ENCODE results near the gene APOL6. TPM values are rescaled to one million over a fixed set of nuclear protein-coding genes. Genes with fewer than 3 reads are reported as not detected.

Gene APOL6
- total RNA-seq, 2 donors from 2014 or later, result 6.0 to 7.9 TPM

DNA sequence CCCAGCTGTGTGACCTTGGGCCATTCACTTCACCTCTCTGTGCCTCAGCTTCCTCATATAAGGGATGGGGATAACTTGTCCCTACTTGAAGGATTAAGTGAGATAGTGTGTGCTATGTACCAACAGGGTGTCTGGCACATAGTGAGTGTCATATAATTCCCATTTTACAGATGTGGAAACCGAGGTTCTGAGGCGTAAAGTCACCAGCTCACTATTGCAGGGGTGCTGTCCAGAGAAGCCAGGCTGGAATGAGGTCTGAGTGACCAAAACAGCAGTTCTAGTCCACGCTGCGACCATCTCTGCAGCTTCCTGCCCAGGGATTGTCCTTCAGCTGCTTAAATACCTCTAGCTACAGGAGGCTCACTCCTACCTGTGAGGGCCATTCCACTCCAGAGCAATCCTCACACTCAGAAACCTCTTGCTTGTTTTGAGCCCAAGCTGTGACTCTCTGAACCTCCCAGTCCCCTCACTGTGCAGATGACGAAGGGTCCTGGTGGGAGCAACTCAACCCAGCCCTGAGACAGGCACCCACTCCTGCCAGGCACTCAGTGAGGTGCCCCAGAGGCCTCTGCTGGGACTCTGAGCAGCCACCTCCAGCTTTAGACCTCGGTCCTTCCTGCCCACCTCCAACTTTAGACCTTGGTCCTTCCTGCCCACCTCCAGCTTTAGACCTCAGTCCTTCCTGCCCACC lies 36.9 kb upstream of the APOL6 start:
- no peak for TF ChIP-seq POLR2A (IDR thresholded peaks at IDR 0.05)
- TF ChIP-seq, protein P1, sequence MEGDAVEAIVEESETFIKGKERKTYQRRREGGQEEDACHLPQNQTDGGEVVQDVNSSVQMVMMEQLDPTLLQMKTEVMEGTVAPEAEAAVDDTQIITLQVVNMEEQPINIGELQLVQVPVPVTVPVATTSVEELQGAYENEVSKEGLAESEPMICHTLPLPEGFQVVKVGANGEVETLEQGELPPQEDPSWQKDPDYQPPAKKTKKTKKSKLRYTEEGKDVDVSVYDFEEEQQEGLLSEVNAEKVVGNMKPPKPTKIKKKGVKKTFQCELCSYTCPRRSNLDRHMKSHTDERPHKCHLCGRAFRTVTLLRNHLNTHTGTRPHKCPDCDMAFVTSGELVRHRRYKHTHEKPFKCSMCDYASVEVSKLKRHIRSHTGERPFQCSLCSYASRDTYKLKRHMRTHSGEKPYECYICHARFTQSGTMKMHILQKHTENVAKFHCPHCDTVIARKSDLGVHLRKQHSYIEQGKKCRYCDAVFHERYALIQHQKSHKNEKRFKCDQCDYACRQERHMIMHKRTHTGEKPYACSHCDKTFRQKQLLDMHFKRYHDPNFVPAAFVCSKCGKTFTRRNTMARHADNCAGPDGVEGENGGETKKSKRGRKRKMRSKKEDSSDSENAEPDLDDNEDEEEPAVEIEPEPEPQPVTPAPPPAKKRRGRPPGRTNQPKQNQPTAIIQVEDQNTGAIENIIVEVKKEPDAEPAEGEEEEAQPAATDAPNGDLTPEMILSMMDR (IDR thresholded peaks at IDR 0.05), result no peak
- no peaks in the 10 kb centered on the region for H3K36me3 ChIP-seq (replicated peaks in 1 of 2; ENCODE audit: insufficient read depth in 1 of 2, low read depth in 2 of 2)
- WGBS, 2 donors, result 78 to 83% methylated on average over 5 to 6 of the region's 6 CpGs
- no peaks in the 10 kb centered on the region for H3K27me3 ChIP-seq
- DNase-seq (no peak), ATAC-seq (no peak)
- no peaks in the 10 kb centered on the region for H3K9me3 ChIP-seq
- no peak overlapping the region for H3K27ac ChIP-seq
- H3K4me1 ChIP-seq, result peaks cover 1% of the 10 kb centered on the region
- no peak overlapping the region for H3K4me3 ChIP-seq
- intact Hi-C loops (cut with DNase I), result no loop called here

DNA sequence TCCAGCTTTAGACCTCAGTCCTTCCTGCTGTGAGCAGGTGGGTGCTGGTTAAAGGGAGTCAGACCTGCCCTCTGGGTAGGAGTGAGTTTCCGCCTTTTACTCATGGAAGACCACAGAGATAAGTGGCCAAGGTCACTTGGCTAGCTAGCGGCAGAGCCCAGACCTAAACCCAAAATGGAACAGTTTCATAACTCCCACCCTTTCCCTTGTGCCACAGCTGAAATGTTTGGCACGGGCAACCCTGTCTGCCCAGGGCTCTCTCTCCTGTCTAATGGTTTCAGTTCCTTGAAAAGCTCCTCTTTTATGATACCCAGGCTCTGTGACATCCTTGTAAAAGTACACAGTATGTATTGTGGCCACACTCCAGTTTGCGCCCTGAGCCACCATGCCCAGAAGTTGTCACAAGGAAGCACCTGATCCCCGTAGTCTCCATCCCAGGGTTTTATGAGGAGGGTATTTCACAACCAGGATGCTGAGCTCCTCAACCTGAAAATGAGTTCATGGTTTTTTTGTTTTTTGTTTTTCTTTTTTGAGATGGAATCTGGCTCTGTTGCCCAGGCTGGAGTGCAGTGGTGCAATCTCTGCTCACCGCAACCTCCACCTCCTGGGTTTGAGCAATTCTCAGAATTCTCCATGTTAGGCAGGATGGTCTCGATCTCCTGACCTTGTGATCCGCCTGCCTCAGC lies 36.2 kb upstream of the APOL6 start:
- 66 to 70% methylated on average over 8 of the region's 8 CpGs for WGBS, 2 donors
- intact Hi-C loops (cut with DNase I), result no loop called here
- DNase-seq (no peak), ATAC-seq (no peak)
- Histone ChIP-seq H3K36me3 (replicated peaks in 1 of 2; ENCODE audit: insufficient read depth in 1 of 2, low read depth in 2 of 2) (no peaks in the 10 kb centered on the region), H3K4me1 (no peaks in the 10 kb centered on the region), H3K27me3 (no peaks in the 10 kb centered on the region), H3K9me3 (no peaks in the 10 kb centered on the region), H3K4me3 (no peak overlapping the region), H3K27ac (no peak overlapping the region)
- TF ChIP-seq, protein P1 (IDR thresholded peaks at IDR 0.05), result no peak
- TF ChIP-seq POLR2A (IDR thresholded peaks at IDR 0.05), result no peak

DNA sequence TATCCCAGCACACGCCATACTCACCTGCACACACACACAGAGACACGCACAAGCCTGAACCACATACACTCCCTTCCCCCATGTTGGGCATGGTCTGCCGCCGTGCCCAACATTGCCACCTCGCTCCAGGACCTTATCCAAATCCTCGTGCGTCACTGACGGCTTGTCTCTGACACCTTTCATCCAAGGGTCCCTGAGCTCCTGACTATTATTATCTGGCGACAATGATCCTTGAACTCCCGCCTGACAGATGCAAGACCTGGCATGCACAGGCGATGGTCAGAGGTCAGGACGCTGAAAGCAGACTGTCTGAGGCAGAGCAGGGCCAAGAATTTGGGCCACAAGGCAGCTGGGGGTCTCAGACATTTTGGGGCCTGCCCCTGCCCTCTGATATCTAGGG lies 35.3 kb upstream of the APOL6 start:
- Histone ChIP-seq H3K9me3 (no peaks in the 10 kb centered on the region), H3K27ac (no peak overlapping the region), H3K27me3 (no peaks in the 10 kb centered on the region), H3K36me3 (replicated peaks in 1 of 2; ENCODE audit: insufficient read depth in 1 of 2, low read depth in 2 of 2) (no peaks in the 10 kb centered on the region), H3K4me3 (no peak overlapping the region), H3K4me1 (no peaks in the 10 kb centered on the region)
- WGBS, 2 donors, result 86 to 87% methylated on average over 10 to 12 of the region's 12 CpGs
- no peak for TF ChIP-seq POLR2A (IDR thresholded peaks at IDR 0.05)
- TF ChIP-seq, protein P1 (IDR thresholded peaks at IDR 0.05), result no peak
- intact Hi-C loops (cut with DNase I), result no loop called here
- ATAC-seq, result no peak
- no peak for DNase-seq

DNA sequence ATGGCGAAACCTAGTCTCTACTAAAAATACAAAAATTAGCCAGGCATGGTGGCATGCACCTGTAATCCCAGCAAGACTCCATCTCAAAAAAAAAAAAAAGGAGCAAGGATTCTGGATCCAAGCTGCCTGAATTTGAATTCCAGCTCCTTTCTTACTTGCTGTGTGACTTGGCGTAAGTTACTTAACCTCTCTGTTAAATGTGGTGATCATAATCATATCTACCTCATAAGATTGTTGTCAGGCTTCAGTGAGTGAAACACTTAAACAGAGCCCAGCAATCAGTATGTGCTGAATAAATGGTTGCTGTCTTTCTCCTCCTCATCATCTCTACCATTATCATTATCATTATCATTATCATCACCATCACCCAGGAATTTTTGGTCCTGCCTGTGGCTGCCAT lies 33.8 kb upstream of the APOL6 start:
- TF ChIP-seq, protein P1 (IDR thresholded peaks at IDR 0.05), result no peak
- TF ChIP-seq POLR2A (IDR thresholded peaks at IDR 0.05), result no peak
- ATAC-seq (no peak), DNase-seq (no peak)
- no peak overlapping the region for H3K27ac ChIP-seq
- no peaks in the 10 kb centered on the region for H3K27me3 ChIP-seq
- H3K4me1 ChIP-seq, result no peaks in the 10 kb centered on the region
- intact Hi-C loops (cut with DNase I), result no loop called here
- no peaks in the 10 kb centered on the region for H3K36me3 ChIP-seq (replicated peaks in 1 of 2; ENCODE audit: insufficient read depth in 1 of 2, low read depth in 2 of 2)
- no peaks in the 10 kb centered on the region for H3K9me3 ChIP-seq
- 100% methylated on average over 2 of the region's 2 CpGs for WGBS, 2 donors
- H3K4me3 ChIP-seq, result no peak overlapping the region

Measured in body of pancreas (tissue), 4 donors.